Natural killer cell treated with Interleukin-12 subunit alpha and Interleukin-12 subunit beta and Interleukin-15 and Interleukin-18, amount 100 ng/mL, for 72 hours (primary cell): ENCODE data around the gene CREM. TPM values are rescaled to one million over a fixed set of nuclear protein-coding genes. Genes with fewer than 3 reads are reported as not detected.
A peak's percentile ranks its signal among the peaks of the same experiment; 100 is the strongest.
"Not testable (repeated sequence)": the region's sequence is repeated elsewhere in the genome, so short reads cannot be mapped to it uniquely, and the experiment has no call there.

Source experiments
- ATAC-seq, 2 donors: fragments of 150-1000 bp; cut with Tn5 transposase in 1 of 2; sonication (Bioruptor Pico), chemical (Tn5 transposase) in 1 of 2; 2 replicates each; pipeline ENCODE4 v1.10.0; 2021
- DNase-seq: peaks from one replicate; pipeline ENCODE4 v3.0.0; 2022; ENCODE audit warnings: low spot score
- H3K27ac Mint-ChIP-seq, 2 donors: 1 replicate in 1 of 2; 2 replicates in 1 of 2; pipeline ENCODE4 v1.8.0; 2022; ENCODE audit warnings: mixed read lengths in 2 of 2, mild to moderate bottlenecking in 1 of 2, moderate library complexity in 1 of 2
- H3K27me3 Mint-ChIP-seq, 2 donors: 1 replicate in 1 of 2; 2 replicates in 1 of 2; pipeline ENCODE4 v1.8.0; 2022; ENCODE audit warnings: mixed read lengths in 2 of 2
- H3K36me3 Mint-ChIP-seq: one replicate; pipeline ENCODE4 v1.8.0; 2022; ENCODE audit warnings: mixed read lengths
- H3K4me1 Mint-ChIP-seq, 2 donors: 1 replicate in 1 of 2; 2 replicates in 1 of 2; pipeline ENCODE4 v1.8.0; 2022; ENCODE audit warnings: low read depth in 2 of 2, mixed read lengths in 2 of 2, mild to moderate bottlenecking in 1 of 2
- H3K4me3 Mint-ChIP-seq: one replicate; pipeline ENCODE4 v1.8.0; 2022; ENCODE audit warnings: mixed read lengths
- H3K9me3 Mint-ChIP-seq: 2 replicates; pipeline ENCODE4 v1.8.0; 2022; ENCODE audit warnings: mixed read lengths
- total RNA-seq, 2 donors: library from RNA; stranded (reverse); gene quantifications; one replicate each; pipeline ENCODE4 v1.2.3, GENCODE V29; 2022

CREM gene
- total RNA-seq, 2 donors from 2014 or later, result 119 to 127 TPM

DNA sequence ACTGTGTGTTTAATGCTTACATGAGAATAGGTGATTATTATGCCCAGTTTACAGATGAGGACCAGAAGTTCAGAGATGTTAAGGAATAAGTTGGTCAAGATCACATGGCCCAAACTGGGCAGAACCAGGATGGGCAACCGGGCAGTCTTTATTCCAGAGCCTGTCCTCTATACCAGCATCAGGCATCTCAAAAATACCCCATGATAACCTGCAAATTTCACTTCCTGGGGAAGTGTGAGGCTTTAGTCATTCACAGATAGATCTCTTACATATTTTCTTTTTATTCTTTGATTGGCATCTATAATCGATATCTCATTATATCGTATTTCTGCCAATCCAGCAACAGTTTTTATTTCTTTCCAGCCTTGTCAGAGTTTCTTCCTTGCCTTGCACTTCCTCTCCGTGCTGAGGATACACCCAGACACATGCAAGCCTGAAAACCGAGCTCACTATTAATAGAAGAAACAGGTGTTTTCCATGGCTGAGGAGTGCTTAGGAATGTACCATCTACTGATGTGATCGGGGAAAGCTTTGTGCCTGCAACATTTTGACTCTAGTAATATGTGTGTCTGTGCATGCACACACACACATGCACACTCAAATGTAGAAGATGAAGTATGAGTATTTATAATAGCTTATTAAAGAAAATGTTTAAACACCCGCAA lies 82.4 kb downstream of the CREM start:
- H3K27me3 Mint-ChIP-seq, result no peaks in the 10 kb centered on the region
- ATAC-seq (peak; percentile 26 to 34), DNase-seq (no peak)
- H3K36me3 Mint-ChIP-seq, result peaks cover 23% of the 10 kb centered on the region
- peak overlapping the region; percentile 76 for H3K4me3 Mint-ChIP-seq
- H3K4me1 Mint-ChIP-seq, result peaks cover 33 to 40% of the 10 kb centered on the region in 2 donors
- no peaks in the 10 kb centered on the region for H3K9me3 Mint-ChIP-seq
- peak overlapping the region; percentile 86 to 96 for H3K27ac Mint-ChIP-seq

DNA sequence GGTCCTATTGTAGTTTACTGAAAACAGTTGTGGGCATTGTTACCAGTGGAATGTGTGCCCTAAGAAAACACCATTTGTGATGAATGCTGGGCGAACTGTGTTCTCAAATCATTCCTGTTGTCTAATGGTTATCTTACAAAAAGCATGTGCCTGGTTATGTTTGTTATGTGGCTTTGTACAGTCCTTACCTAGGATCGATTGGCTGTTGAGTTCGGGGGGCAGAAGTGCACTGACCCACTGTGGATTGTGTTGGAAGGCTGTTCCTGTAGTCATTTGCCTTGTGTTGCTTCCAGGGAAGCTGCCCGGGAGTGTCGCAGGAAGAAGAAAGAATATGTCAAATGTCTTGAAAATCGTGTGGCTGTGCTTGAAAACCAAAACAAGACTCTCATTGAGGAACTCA lies 84.3 kb downstream of the CREM start:
- Mint-ChIP-seq H3K27ac (peak overlapping the region; percentile 86 to 96), H3K4me1 (peaks cover 33 to 43% of the 10 kb centered on the region in 2 donors), H3K27me3 (no peaks in the 10 kb centered on the region), H3K9me3 (no peaks in the 10 kb centered on the region), H3K36me3 (peaks cover 23% of the 10 kb centered on the region), H3K4me3 (no peak overlapping the region)
- no peak for ATAC-seq
- no peak for DNase-seq

DNA sequence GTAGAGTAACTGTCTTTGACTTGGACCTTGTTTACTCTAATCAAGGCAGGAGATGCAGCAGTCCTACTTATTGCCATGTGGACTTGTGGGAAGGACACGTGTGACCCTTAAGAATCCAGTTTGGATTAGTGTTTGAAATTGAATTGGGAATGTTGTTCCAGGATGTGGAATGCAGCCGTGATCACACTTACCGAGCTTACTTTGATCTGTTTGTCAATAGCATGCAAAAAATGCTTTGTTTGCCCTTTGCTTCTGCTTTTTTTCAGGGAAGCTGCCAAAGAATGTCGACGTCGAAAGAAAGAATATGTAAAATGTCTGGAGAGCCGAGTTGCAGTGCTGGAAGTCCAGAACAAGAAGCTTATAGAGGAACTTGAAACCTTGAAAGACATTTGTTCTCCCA lies 84.7 kb downstream of the CREM start:
- Mint-ChIP-seq H3K4me1 (peaks cover 36 to 47% of the 10 kb centered on the region in 2 donors), H3K27me3 (no peaks in the 10 kb centered on the region), H3K27ac (peak overlapping the region in 1 of 2 donors; percentile 96), H3K36me3 (peaks cover 23% of the 10 kb centered on the region), H3K4me3 (no peak overlapping the region), H3K9me3 (no peaks in the 10 kb centered on the region)
- no peak for DNase-seq
- ATAC-seq, result no peak

DNA sequence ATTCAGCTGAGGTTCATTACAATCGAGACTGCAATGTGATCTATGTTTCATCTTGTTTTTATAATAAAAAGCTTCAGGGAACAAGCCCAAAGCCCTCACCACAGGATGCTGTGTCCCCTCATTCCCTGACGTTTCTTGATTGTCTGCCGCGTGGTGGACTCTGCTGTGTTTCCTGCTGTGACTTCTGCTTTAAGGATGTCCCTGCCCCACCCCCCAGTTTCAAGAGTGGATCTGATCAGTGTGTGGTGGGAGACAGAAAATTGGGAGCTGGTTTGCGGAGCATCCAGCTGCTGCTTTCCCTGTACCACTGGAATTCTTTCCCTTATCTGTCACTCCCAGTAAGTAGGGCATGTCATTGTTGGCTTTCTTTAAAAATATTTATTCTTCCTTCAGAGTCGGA lies 86.2 kb downstream of the CREM start:
- no peak overlapping the region for H3K4me3 Mint-ChIP-seq
- H3K9me3 Mint-ChIP-seq, result no peaks in the 10 kb centered on the region
- peaks cover 45 to 51% of the 10 kb centered on the region in 2 donors for H3K4me1 Mint-ChIP-seq
- H3K27ac Mint-ChIP-seq, result peak overlapping the region; percentile 63 to 80
- DNase-seq, result no peak
- H3K36me3 Mint-ChIP-seq, result peaks cover 23% of the 10 kb centered on the region
- no peak for ATAC-seq
- H3K27me3 Mint-ChIP-seq, result no peaks in the 10 kb centered on the region

DNA sequence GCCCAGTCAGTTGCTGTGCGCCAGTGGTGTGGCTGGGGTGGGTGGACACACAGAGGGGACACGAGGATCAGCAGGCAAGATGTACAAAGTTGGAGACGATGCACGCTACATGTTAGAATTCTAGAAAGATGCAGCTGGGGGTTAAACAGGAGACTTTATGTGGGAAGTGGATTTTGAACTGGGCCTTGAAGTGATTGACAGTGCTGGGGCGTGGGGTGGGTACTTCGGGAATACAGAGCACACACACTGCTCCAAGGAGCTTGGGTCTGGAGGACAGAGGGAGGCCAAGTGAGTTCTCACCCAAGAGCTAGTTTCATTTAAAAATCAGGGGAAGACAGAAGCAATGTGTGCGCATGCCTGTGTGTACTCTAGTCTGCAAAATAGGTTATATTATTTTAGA lies 87.1 kb downstream of the CREM start:
- DNase-seq, result no peak
- H3K4me1 Mint-ChIP-seq, result peaks cover 47 to 54% of the 10 kb centered on the region in 2 donors
- H3K36me3 Mint-ChIP-seq, result peaks cover 22% of the 10 kb centered on the region
- peak overlapping the region; percentile 0 to 63 for H3K27ac Mint-ChIP-seq
- no peak overlapping the region for H3K4me3 Mint-ChIP-seq
- no peaks in the 10 kb centered on the region for H3K27me3 Mint-ChIP-seq
- no peaks in the 10 kb centered on the region for H3K9me3 Mint-ChIP-seq
- no peak for ATAC-seq

DNA sequence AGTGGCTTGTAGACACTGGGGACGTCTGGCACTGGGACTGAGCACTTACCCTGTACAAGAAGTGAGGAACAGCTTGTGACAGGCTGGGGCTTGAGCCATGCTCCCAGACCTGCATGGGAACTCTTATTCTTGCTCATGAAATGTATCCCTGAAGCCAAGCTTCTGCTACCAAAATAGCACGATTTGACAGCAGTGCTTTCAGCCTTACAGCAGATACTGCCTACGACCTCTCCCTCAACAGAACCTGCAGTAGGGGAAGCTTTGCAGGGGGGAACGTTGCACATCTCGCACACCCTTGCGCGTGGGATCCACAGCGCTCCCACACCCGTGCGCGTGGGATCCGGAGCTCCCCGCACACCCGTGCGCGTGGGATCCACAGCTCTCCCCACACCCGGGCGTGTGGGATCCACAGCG lies 88.0 kb downstream of the CREM start:
- no peak for ATAC-seq
- Mint-ChIP-seq H3K4me3 (no peak overlapping the region), H3K36me3 (peaks cover 15% of the 10 kb centered on the region), H3K4me1 (peaks cover 43 to 51% of the 10 kb centered on the region in 2 donors), H3K9me3 (no peaks in the 10 kb centered on the region), H3K27ac (peak overlapping the region; percentile 0 to 63), H3K27me3 (no peaks in the 10 kb centered on the region)
- no peak for DNase-seq

DNA sequence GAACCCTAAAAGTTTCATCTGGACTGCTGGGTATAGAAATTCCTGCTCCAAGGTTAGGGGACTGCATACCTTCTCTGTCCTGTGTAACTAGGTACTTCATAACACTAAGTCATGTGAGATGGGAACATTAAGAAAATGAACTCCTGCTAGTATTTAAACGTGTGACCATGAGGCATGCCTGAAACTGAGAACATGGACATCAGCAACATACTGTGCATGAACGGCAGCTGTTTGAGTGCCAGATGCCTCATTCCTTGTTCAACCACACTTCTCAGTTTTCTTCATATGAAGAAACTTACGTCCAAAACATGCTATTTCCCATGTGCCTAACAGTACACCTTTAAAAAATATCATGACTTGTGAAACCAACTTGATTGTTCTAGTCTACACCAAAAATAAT lies 88.5 kb downstream of the CREM start:
- Mint-ChIP-seq H3K4me1 (peaks cover 41 to 46% of the 10 kb centered on the region in 2 donors), H3K9me3 (no peaks in the 10 kb centered on the region), H3K36me3 (peaks cover 15% of the 10 kb centered on the region), H3K27ac (peak overlapping the region in 1 of 2 donors; percentile 93), H3K4me3 (no peak overlapping the region), H3K27me3 (no peaks in the 10 kb centered on the region)
- no peak for DNase-seq
- ATAC-seq, result no peak

DNA sequence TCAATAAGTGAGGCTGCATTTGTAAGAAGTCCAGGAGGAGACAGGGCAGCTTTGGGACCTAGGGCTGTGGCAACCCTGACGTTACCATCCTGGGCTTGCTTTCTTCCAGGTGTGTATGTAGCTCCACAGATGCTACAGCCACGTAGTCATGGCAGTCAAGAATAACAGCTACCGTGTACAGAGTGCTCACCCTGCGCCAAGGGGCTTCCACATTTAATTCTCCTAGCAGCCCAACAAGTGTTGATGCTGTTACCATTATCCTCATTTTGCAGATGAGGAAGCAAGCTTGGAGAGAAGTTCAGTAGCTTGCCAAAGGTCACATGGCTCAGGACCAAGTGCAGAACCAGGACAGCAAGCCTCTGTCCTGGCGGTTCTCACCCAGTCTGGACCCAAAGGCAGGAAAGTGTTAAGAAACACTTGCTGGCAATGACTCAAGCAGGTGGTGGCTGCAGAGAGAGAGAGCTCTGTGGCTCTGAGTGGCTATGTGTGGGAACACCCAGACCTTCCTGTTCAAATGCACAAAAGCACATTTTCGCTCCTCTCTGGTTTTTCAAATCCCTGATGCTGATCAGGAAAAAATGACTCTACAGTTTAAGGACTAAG lies 89.8 kb downstream of the CREM start:
- peak; percentile 88 to 92 for ATAC-seq
- Mint-ChIP-seq H3K4me3 (peak overlapping the region; percentile 36), H3K27me3 (no peaks in the 10 kb centered on the region), H3K27ac (peak overlapping the region; percentile 90 to 93), H3K9me3 (no peaks in the 10 kb centered on the region), H3K36me3 (peaks cover 6% of the 10 kb centered on the region), H3K4me1 (peaks cover 33 to 34% of the 10 kb centered on the region in 2 donors)
- peak; percentile 70 for DNase-seq

DNA sequence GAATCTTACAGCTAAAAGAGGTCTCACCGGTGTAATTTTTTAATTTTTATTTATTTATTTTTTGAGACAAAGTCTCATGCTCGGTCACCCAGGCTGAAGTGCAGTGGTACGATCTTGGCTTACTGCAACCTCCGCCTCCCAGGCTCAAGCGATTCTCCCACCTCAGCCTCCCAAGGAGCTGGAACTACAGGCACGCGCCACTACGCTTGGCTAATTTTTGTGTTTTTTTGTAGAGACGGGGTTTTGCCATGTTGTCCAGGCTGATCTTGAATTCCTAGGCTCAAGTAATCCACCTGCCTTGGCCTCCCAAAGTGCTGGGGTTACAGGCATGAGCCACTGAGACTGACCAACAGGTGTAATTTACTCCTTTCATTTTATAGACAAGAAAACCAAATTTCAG lies 90.3 kb downstream of the CREM start:
- Mint-ChIP-seq H3K27ac (peak overlapping the region; percentile 90 to 93), H3K4me3 (peak overlapping the region; percentile 36), H3K4me1 (peaks cover 33% of the 10 kb centered on the region in 2 donors)
- not testable (repeated sequence) for ATAC-seq, DNase-seq, H3K27me3 Mint-ChIP-seq, H3K9me3 Mint-ChIP-seq, H3K36me3 Mint-ChIP-seq

DNA sequence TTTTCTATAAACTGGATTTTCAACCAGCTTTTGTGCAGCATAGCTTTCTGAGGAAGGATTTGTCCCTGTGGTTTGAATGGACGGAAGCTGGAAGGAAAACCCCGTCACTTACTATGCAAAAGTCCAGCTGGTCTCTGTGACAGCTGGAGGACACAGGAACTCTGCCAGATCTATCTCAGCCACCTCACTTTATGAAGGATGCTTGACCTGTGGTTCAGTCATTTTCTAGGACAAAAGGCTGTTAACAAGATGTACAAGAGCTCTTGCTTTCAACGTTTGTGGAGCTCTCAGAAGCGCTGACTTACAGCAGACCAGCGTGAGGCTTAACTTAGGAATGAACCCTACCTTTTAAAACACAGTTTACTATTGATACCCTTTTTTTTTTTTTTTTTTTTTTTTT lies 90.8 kb downstream of the CREM start:
- Mint-ChIP-seq H3K27ac (peak overlapping the region; percentile 90 to 93), H3K4me3 (peak overlapping the region; percentile 36), H3K9me3 (no peaks in the 10 kb centered on the region), H3K27me3 (no peaks in the 10 kb centered on the region), H3K4me1 (peaks cover 33% of the 10 kb centered on the region in 2 donors), H3K36me3 (no peaks in the 10 kb centered on the region)
- ATAC-seq (no peak), DNase-seq (no peak)

DNA sequence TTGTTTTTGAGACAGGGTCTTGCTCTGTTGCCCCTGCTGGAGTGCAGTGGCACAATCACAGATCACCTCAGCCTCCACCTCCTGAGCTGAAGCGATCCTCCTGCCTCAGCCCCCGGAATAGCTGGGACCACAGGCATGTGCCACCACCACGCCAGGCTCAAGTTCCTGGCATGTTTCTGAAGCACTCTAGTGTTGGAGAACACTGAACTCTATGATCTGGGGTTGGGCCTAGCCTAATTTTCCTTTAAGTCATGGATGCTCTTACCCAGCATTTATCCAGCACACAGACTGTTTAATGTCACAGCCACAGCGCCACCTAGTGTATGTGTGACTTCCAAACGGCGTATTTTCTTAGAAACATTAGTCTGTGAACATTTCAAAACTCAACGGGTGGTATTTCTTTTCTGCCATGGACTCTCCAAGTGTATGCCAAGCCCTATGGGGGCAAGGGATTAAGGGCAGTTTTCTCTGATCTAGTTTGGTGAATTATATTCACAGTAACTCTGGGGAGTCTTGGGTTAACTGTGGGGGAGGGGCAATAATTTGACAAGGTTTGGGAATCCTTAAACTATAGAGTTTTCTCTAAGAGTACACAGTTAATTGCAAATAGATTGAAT lies 91.8 kb downstream of the CREM start:
- Mint-ChIP-seq H3K9me3 (no peaks in the 10 kb centered on the region), H3K36me3 (no peaks in the 10 kb centered on the region), H3K27me3 (no peaks in the 10 kb centered on the region), H3K4me1 (peaks cover 28 to 31% of the 10 kb centered on the region in 2 donors), H3K4me3 (peak overlapping the region; percentile 83), H3K27ac (peak overlapping the region; percentile 90 to 93)
- peak; percentile 73 to 75 for ATAC-seq
- peak; percentile 82 for DNase-seq

DNA sequence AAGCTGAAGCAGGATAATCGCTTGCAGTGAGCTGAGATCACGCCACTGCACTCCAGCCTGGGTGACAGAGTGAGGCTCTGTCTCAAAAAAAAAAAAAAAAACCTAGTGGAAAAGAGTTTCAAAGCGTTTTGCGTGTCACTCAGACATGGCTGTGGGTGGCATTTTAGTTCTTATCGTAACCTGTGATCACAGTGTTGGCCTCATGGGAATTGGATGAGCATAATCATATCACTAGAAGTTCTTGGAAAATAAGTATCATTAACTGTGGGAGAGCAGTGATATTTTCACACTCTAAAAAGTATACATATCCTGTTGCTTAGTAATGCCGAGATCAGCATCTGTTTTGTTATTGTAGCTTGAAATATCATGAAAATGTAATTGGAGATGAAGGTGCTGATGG lies 92.6 kb downstream of the CREM start:
- ATAC-seq (peak in 1 of 2 donors; percentile 17), DNase-seq (no peak)
- Mint-ChIP-seq H3K4me1 (peaks cover 23 to 24% of the 10 kb centered on the region in 2 donors), H3K4me3 (no peak overlapping the region), H3K27ac (peak overlapping the region; percentile 90 to 93), H3K9me3 (no peaks in the 10 kb centered on the region), H3K27me3 (no peaks in the 10 kb centered on the region), H3K36me3 (no peaks in the 10 kb centered on the region)

DNA sequence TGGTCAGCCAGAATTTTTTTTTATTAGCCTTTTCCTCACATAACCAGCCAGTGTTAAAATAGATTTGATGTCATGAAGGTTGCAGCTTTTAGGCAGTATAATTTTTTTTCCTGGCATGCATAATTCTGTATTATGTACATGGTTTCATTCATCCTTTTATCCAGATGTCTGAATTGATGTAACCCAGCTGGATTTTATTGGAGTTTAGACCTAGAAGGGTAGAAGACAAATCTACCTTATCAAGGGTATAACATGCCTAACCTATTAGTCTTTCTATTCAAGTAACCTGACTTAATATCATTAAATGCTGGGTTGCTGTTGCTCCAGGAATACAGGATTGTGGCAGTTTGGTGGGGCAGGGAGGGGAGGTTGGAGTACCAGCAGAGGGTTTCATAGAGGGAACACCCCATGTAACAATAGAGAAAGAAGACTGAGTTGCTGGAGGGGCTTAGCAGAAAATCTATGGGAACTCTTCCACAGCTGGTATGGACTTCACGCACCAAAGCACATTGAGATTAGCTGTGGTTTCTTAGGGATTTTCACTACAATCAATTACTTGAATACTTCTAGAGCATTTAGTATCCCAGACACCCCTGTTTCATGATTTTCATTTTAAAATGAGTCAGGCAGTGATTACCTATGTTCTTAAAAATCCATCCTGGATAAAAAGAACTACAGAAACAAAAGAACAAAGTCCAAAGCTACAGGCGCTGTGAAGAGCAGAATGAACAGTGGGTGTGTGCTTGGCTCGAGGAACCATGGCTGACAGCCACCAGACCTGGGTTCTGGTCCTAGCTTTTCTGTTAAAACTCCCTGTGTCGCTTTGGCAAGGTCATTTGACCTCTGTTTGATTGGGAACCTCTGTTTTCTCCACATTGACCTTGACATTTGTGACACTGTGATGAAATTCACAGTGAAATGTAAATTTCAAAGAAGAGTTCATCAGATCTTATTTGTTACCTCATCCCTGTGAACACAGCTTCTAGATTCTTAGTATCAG lies 93.5 kb downstream of the CREM start:
- ATAC-seq (no peak), DNase-seq (no peak)
- Mint-ChIP-seq H3K4me1 (peaks cover 24 to 26% of the 10 kb centered on the region in 2 donors), H3K36me3 (no peaks in the 10 kb centered on the region), H3K4me3 (no peak overlapping the region), H3K27ac (peak overlapping the region; percentile 39 to 67), H3K27me3 (no peaks in the 10 kb centered on the region), H3K9me3 (no peaks in the 10 kb centered on the region)
